Subcutaneous adipose tissue (tissue), 4 donors: ENCODE data around the gene GNGT1. TPM values are rescaled to one million over a fixed set of nuclear protein-coding genes. Genes with fewer than 3 reads are reported as not detected.

Experiments used
- total RNA-seq, 4 donors: library from RNA; depleted of rRNA; stranded (reverse); fragments of >200 nt; gene quantifications; one replicate each; pipeline ENCODE4 v1.1.0, GENCODE V29; 2016
- TF ChIP-seq, protein P1 (sequence below): fragments of 450-650 bp; IDR thresholded peaks from one replicate; pipeline ENCODE4 v1.5.1; 2016; ENCODE audit warnings: low read depth, mild to moderate bottlenecking, control low read depth, antibody characterized with exemption, moderate library complexity

The GNGT1 gene
- not detected for total RNA-seq

GRCh38 chr7:93906267-93906666, at the start of gene GNGT1:
TSS of gene GNGT1 (plus strand) at chr7:93906567. CDS start at chr7:93906747, 180 bp downstream.
- TF ChIP-seq, protein P1, sequence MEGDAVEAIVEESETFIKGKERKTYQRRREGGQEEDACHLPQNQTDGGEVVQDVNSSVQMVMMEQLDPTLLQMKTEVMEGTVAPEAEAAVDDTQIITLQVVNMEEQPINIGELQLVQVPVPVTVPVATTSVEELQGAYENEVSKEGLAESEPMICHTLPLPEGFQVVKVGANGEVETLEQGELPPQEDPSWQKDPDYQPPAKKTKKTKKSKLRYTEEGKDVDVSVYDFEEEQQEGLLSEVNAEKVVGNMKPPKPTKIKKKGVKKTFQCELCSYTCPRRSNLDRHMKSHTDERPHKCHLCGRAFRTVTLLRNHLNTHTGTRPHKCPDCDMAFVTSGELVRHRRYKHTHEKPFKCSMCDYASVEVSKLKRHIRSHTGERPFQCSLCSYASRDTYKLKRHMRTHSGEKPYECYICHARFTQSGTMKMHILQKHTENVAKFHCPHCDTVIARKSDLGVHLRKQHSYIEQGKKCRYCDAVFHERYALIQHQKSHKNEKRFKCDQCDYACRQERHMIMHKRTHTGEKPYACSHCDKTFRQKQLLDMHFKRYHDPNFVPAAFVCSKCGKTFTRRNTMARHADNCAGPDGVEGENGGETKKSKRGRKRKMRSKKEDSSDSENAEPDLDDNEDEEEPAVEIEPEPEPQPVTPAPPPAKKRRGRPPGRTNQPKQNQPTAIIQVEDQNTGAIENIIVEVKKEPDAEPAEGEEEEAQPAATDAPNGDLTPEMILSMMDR, result no peak

DNA sequence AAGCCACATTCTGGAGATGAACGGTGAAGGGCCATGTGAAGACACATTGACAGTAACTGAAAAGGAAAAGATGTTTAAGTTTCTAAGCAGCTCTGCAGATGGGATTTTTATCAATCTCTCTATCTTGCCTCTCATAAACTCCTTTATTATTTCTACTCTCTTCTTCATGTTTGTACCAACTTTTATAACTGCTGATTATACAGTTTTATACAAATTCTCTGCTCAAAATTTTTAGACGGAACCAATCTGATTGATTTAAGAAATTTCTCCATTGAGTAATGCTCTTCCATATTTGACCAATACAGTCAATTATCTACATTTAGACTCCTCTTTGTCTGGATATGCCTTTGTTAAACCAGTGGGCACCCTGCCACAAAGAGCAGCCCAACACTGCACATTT, 47.5 kb upstream of the GNGT1 start:
- TF ChIP-seq, protein P1, result no peak

DNA sequence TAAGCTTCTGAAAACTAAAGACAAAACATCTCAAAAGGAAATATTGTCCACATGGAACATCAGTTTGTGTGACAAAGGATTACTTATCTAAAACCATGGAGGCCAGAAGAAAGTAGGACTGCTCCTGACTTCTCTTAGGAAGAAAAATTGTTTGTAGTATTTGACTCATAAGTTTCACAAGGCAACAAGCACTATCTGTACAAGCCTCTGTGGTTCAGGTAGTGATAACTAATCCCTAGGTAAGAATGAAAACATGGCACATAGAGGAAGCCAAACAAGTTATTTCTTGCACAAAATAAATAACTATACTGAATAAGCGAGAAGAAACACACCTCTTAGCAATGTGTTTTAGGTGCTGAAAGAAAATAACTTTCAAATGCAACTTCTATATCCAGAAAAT, 46.1 kb upstream of the GNGT1 start:
- TF ChIP-seq, protein P1, result no peak

DNA sequence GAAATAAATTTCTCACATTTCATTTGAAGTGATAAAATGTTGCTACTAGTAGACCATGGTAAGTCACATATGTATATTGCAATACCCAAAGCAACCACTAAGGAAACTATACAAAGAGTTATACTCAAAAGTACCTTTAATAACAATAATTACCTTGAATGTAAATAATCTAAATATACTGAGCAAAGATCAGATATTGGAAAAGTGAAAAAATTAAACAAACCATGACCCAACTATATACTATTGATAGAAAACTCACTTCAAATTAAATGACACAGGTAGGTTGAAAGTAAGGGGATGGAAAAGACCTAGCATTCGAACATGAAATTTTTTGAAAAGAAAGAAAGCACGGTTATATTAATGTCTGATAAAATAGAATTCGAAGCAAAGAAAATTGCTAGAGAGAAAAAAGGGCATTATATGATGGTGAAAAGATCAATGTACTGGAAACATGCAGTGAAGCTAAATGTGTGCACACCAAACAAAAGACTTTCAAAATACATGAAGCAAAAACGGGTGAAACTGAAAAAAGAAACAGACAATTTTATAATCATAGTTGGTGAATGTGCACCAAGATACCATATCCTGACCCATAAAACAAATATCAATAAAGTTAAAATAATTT, 44.9 kb upstream of the GNGT1 start:
- TF ChIP-seq, protein P1, result no peak

GRCh38 chr7:93862651-93863050, 43.7 kb upstream of the GNGT1 start:
- TF ChIP-seq, protein P1, result no peak

- TF ChIP-seq, protein P1, result no peak
Measured at GRCh38 chr7:93866886-93867285, 39.5 kb upstream of the GNGT1 start.

DNA sequence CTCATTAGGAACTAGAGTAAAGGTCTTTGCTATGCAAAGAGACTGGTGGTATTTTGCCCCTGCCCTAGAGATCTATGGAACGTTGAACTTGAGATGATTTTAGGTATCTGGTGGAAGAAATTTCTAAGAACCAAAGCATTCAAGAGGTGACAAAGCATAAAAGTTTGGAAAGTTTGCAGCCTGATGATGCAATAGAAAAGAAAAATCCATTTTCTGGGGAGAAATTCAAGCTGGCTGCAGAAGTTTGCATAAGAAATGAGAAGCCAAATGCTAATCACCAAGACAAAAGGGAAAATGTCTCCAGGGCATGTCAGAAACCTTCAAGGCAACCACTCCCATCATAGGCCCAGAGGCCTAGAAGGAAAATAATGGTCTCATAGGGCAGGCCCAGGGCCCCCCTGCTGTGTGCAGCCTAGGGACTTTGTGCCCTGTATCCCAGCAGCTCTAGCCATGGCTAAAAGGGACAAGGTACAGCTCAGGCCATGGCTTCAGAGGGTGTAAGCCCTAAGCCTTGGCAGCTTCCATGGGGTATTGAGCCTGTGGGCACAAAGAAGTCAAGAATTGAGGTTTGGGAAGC, 32.3 kb upstream of the GNGT1 start:
- TF ChIP-seq, protein P1, result no peak
